Anterior cingulate cortex (tissue), 58 donors: ENCODE measurements around the gene TEX2.
A peak's percentile ranks its signal among the peaks of the same experiment; 100 is the strongest.

Source experiments
- DNase-seq, 58 donors: peaks; one replicate each; lab custom pipeline; 2025; lab: John Stamatoyannopoulos, UW

TEX2 gene, protein sequence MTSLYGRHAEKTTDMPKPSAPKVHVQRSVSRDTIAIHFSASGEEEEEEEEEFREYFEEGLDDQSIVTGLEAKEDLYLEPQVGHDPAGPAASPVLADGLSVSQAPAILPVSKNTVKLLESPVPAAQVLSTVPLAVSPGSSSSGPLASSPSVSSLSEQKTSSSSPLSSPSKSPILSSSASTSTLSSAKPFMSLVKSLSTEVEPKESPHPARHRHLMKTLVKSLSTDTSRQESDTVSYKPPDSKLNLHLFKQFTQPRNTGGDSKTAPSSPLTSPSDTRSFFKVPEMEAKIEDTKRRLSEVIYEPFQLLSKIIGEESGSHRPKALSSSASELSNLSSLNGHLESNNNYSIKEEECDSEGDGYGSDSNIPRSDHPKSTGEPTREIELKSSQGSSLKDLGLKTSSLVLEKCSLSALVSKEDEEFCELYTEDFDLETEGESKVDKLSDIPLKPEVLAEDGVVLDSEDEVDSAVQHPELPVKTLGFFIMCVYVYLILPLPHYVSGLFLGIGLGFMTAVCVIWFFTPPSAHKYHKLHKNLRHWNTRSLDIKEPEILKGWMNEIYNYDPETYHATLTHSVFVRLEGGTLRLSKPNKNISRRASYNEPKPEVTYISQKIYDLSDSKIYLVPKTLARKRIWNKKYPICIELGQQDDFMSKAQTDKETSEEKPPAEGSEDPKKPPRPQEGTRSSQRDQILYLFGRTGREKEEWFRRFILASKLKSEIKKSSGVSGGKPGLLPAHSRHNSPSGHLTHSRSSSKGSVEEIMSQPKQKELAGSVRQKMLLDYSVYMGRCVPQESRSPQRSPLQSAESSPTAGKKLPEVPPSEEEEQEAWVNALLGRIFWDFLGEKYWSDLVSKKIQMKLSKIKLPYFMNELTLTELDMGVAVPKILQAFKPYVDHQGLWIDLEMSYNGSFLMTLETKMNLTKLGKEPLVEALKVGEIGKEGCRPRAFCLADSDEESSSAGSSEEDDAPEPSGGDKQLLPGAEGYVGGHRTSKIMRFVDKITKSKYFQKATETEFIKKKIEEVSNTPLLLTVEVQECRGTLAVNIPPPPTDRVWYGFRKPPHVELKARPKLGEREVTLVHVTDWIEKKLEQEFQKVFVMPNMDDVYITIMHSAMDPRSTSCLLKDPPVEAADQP

GRCh38 chr17:64263000-64263766 lies at the start of gene TEX2:
Gene TEX2 (minus strand): TSS chr17:64263260. CDS start chr17:64214217, 49,043 bp downstream.
- peak; percentile 20 to 93 (median 84) for DNase-seq

GRCh38 chr17:64309710-64310109 lies 46.6 kb upstream of the TEX2 start:
- no peak for DNase-seq

DNA sequence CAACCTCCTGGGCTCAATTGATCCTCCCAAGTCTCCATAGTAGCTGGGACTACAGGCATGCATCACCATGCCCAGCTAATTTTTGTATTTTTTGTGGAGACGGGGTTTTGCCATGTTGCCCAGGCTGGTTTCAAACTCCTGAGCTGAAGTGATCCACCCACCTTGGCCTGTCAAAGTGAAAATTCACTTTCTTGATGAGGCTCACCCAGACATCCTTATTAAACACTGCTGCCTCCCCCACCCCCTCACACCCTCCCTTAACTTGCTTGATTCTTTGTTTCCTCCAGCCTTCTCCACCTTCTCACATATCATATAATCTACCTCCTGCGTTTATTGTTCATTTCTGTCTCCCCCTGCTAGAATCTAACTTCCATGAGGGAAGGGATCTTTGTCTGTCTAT lies 46.0 kb upstream of the TEX2 start:
- no peak for DNase-seq

- peak in 27 of 58 donors; percentile 2 to 68 (median 18) for DNase-seq
Measured at GRCh38 chr17:64306850-64307463, 43.9 kb upstream of the TEX2 start.

GRCh38 chr17:64304551-64304950 lies 41.5 kb upstream of the TEX2 start:
- DNase-seq, result no peak

DNA sequence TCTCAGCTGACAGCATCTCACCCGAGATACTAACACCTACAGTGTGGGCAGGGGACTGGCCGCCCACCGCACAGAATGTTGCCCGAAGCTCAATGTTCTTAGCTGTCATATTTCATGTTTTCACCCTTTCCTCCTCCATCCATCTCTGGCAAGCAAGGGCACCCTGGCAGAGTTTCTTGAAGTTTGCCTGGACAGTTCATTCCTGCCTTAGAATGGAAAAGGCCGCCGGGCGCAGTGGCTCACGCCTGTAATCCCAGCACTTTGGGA lies 37.6 kb upstream of the TEX2 start:
- DNase-seq, result peak in 17 of 58 donors; percentile 5 to 41 (median 14)

DNA sequence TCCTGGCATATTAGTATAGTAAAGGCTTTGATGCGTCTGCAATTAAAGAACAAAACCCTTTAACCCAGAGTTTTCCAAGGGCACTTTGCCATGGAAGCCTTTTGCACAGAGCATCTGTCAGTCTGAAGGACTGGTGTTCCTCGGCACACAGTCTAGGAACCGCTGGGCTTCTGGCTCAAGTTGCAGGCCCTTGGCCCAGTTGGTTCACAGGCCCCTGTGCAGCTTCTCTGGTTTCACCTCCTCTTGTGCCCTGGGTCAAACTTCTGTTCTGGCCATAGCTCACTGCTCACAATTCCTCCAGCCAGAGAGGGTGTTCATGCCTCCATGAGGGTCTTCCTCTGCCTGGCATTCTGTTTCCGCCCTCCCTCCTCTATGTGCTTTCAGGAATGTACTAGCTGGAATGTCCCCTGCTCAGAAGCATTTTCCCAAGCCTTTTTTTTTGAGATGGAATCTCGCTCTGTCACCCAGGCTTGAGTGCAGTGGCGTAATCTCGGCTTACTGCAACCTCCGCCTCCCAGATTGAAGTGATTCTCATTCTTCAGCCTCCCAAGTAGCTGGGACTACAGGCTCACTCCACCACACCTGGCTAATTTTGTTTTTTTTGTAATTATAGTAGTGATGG lies 34.5 kb upstream of the TEX2 start:
- no peak for DNase-seq

- DNase-seq, result no peak
Measured at GRCh38 chr17:64296246-64296645, 33.2 kb upstream of the TEX2 start.

GRCh38 chr17:64295146-64295545 lies 32.1 kb upstream of the TEX2 start:
- no peak for DNase-seq

GRCh38 chr17:64291268-64291851 lies 28.3 kb upstream of the TEX2 start:
- no peak for DNase-seq

- DNase-seq, result no peak
Measured at GRCh38 chr17:64289741-64290141, 26.7 kb upstream of the TEX2 start.

- no peak for DNase-seq
Measured at GRCh38 chr17:64282753-64283080, 19.7 kb upstream of the TEX2 start.

DNA sequence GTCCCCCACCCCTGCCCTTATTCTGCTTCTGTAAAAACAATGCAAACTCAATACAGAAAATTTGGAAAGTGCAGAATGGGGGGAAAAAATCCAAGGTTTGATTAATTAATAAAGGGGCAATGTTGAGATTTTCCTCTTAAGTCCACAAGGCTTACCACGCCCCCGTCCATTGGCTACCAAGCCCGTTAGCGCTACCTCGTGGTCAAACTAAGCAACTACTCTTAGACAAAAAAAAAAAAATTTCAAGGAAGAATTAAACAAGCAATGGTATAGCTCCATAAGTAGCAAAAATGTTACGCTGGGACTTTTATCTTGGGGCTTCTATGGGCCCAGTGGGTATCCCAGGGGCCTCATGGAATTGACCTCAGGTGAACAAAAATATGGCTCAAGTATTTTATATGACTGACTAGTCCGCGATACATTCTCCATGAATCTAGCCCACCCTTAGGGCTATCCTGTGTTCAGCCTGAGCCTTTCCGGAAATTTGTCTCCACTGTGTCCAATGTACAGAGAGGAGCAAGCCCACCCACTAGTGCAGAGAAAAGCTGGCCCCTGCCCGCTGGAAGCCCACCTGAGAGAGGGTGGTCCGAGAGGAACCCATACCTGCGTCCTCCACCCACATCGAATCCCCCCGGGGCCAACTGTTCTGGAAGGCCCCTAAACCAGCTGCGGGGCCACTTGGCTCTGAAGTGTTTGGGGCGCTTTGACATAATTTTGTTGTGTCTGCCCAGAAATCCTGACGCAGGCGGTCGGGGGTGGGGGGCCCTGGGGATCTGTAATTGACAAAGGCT lies 19.1 kb upstream of the TEX2 start:
- DNase-seq, result peak in 30 of 58 donors; percentile 5 to 56 (median 16)

GRCh38 chr17:64278614-64279013 lies 15.6 kb upstream of the TEX2 start:
- DNase-seq, result no peak

GRCh38 chr17:64277831-64278562 lies 14.9 kb upstream of the TEX2 start:
- DNase-seq, result peak in 5 of 58 donors; percentile 1 to 39 (median 17)

GRCh38 chr17:64276961-64277505 lies 14.0 kb upstream of the TEX2 start:
- no peak for DNase-seq

DNA sequence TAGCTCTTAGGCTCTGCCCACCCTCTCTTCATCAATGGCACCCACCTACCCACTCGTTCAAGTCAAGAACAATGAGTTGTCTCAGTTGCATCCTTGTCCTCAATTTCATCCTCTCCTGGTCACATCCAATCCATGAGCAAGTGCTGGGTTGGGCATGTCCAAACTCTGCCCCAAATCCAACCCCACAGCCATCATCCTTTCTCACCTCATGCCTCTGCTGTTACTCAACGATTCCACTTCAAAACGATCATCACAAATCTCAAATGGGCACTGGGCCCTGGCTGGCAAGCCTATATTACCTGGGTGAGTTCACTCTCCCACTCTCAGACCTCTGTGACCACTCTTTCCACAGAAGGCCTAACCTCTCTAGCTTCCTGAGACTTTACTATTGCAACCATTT lies 12.0 kb upstream of the TEX2 start:
- no peak for DNase-seq
